ENCODE results near the gene SPR.

DNA sequence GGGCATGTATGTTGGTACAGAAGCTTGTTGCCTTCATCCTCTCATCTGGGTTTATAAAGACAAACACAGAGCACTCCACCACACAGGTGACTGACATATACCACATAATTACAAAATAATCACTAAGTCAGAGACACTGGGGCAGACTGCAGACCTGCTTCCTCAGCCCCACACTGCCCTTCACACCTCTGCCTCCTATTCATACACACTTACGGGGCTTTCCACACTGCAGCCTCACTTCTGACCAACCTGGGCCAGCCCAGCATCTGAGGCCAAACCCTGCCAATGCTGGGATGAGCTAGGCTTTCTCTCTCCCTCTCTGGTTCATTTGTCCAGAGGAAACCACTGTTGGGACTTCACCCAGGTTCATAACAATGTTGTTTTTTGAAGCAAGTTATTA is 34.6 kb downstream of the SPR start:
- TF ChIP-seq POLR2A (IDR thresholded peaks at IDR 0.05; ENCODE audit: low read depth, low read length) (no peak), MAZ (IDR thresholded peaks at IDR 0.05; ENCODE audit: borderline replicate concordance, low read depth, low read length) (no peak), CHD1 (IDR thresholded peaks at IDR 0.05; ENCODE audit: low read depth, low read length) (no peak), RAD21 (IDR thresholded peaks at IDR 0.05; ENCODE audit: low read length) (no peak), RFX5 (IDR thresholded peaks at IDR 0.05; ENCODE audit: low read depth, low read length) (no peak), MXI1 (IDR thresholded peaks at IDR 0.05; ENCODE audit: borderline replicate concordance, low read depth, low read length) (no peak), RCOR1 (IDR thresholded peaks at IDR 0.05; ENCODE audit: insufficient replicate concordance, low read length) (no peak), CEBPB (IDR thresholded peaks at IDR 0.05; ENCODE audit: low read depth, low read length) (no peak)
- TF ChIP-seq, protein P1, sequence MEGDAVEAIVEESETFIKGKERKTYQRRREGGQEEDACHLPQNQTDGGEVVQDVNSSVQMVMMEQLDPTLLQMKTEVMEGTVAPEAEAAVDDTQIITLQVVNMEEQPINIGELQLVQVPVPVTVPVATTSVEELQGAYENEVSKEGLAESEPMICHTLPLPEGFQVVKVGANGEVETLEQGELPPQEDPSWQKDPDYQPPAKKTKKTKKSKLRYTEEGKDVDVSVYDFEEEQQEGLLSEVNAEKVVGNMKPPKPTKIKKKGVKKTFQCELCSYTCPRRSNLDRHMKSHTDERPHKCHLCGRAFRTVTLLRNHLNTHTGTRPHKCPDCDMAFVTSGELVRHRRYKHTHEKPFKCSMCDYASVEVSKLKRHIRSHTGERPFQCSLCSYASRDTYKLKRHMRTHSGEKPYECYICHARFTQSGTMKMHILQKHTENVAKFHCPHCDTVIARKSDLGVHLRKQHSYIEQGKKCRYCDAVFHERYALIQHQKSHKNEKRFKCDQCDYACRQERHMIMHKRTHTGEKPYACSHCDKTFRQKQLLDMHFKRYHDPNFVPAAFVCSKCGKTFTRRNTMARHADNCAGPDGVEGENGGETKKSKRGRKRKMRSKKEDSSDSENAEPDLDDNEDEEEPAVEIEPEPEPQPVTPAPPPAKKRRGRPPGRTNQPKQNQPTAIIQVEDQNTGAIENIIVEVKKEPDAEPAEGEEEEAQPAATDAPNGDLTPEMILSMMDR (conservative IDR thresholded peaks at IDR 0.05; ENCODE audit: low read depth, low read length), result no peak
- TF ChIP-seq, protein P2, sequence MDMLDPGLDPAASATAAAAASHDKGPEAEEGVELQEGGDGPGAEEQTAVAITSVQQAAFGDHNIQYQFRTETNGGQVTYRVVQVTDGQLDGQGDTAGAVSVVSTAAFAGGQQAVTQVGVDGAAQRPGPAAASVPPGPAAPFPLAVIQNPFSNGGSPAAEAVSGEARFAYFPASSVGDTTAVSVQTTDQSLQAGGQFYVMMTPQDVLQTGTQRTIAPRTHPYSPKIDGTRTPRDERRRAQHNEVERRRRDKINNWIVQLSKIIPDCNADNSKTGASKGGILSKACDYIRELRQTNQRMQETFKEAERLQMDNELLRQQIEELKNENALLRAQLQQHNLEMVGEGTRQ (IDR thresholded peaks at IDR 0.05; ENCODE audit: low read depth, low read length), result no peak
- TF ChIP-seq, protein P3, sequence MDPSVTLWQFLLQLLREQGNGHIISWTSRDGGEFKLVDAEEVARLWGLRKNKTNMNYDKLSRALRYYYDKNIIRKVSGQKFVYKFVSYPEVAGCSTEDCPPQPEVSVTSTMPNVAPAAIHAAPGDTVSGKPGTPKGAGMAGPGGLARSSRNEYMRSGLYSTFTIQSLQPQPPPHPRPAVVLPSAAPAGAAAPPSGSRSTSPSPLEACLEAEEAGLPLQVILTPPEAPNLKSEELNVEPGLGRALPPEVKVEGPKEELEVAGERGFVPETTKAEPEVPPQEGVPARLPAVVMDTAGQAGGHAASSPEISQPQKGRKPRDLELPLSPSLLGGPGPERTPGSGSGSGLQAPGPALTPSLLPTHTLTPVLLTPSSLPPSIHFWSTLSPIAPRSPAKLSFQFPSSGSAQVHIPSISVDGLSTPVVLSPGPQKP (IDR thresholded peaks at IDR 0.05; ENCODE audit: borderline replicate concordance, low read depth, low read length), result no peak
